T-helper 2 cell treated with Interferon-gamma antibody and Interleukin-4, amounts not matched to agents 5 μg/mL and 100 μg/mL, for 36 hours (primary cell): ENCODE results near the gene PEAK1.

Experiments
- DNase-seq: peaks from one replicate; pipeline ENCODE4 v3.0.0; 2021; ENCODE audit warnings: low spot score
- H3K27ac Mint-ChIP-seq: one replicate; pipeline ENCODE4 v1.8.0; 2021; ENCODE audit warnings: mild to moderate bottlenecking, mixed read lengths
- H3K27me3 Mint-ChIP-seq: one replicate; pipeline ENCODE4 v1.8.0; 2021; ENCODE audit warnings: low read depth, mixed read lengths
- H3K36me3 Mint-ChIP-seq: one replicate; pipeline ENCODE4 v1.8.0; 2021; ENCODE audit warnings: low read depth, mixed read lengths
- H3K4me1 Mint-ChIP-seq: one replicate; pipeline ENCODE4 v1.8.0; 2021; ENCODE audit warnings: low read depth, mixed read lengths
- H3K4me3 Mint-ChIP-seq: one replicate; pipeline ENCODE4 v1.8.0; 2022; ENCODE audit warnings: mild to moderate bottlenecking, moderate library complexity, mixed read lengths
- H3K9me3 Mint-ChIP-seq: one replicate; pipeline ENCODE4 v1.8.0; 2021; ENCODE audit warnings: mixed read lengths

Gene PEAK1

GRCh38 chr15:77440378-77440999 is 20.6 kb upstream of the PEAK1 start:
- Mint-ChIP-seq H3K27me3 (no peaks in the 10 kb centered on the region), H3K9me3 (no peaks in the 10 kb centered on the region), H3K4me1 (peaks cover 11% of the 10 kb centered on the region), H3K36me3 (peaks cover 2% of the 10 kb centered on the region), H3K4me3 (no peak overlapping the region), H3K27ac (no peak overlapping the region)
- no peak for DNase-seq

DNA sequence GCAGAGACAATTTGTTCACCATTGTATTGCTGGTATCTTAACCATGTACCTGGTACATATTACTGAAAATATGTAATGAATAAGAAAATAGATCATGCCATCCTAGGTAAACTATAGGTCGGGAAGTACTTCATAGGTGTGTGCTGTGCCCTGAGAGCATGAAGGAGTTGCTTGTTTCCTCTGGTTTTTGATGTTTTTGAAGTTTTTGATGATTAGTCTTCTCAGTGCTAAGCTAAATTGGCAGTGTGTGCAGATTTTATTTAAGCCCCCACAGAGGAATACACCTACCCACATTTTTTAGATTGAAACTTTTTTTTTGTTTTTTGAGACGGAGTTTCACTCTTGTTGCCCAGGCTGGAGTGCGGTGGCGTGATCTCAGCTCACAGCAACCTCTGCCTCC is 17.4 kb upstream of the PEAK1 start:
- H3K27me3 Mint-ChIP-seq, result no peaks in the 10 kb centered on the region
- peaks cover 2% of the 10 kb centered on the region for H3K36me3 Mint-ChIP-seq
- H3K27ac Mint-ChIP-seq, result no peak overlapping the region
- H3K4me3 Mint-ChIP-seq, result no peak overlapping the region
- DNase-seq, result no peak
- peaks cover 7% of the 10 kb centered on the region for H3K4me1 Mint-ChIP-seq
- H3K9me3 Mint-ChIP-seq, result no peaks in the 10 kb centered on the region

GRCh38 chr15:77436822-77437221 is 16.9 kb upstream of the PEAK1 start:
- DNase-seq, result no peak
- Mint-ChIP-seq H3K27me3 (no peaks in the 10 kb centered on the region), H3K4me1 (peaks cover 7% of the 10 kb centered on the region), H3K27ac (no peak overlapping the region), H3K9me3 (no peaks in the 10 kb centered on the region), H3K36me3 (peaks cover 2% of the 10 kb centered on the region), H3K4me3 (no peak overlapping the region)

DNA sequence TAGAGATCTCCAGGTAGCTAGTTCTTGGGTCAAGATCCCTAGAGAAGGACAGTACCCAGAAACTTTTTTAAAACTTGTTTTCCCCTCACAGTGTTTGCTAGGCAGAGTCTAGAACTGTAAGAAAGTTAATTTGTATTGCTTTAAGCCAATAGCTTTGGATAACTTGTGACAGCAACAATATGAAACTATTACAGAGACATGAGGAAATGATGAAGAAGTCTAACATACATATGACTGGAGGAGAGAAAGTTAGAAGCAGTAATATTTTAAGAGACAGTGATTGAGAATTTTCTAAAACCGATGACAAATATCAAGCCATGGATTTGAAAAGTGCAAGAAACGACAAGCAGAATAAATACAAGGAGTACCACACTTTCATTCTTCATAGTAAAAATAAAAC is 10.7 kb upstream of the PEAK1 start:
- Mint-ChIP-seq H3K9me3 (no peaks in the 10 kb centered on the region), H3K27me3 (no peaks in the 10 kb centered on the region), H3K27ac (no peak overlapping the region), H3K36me3 (peaks cover 4% of the 10 kb centered on the region), H3K4me3 (no peak overlapping the region), H3K4me1 (peaks cover 36% of the 10 kb centered on the region)
- no peak for DNase-seq

DNA sequence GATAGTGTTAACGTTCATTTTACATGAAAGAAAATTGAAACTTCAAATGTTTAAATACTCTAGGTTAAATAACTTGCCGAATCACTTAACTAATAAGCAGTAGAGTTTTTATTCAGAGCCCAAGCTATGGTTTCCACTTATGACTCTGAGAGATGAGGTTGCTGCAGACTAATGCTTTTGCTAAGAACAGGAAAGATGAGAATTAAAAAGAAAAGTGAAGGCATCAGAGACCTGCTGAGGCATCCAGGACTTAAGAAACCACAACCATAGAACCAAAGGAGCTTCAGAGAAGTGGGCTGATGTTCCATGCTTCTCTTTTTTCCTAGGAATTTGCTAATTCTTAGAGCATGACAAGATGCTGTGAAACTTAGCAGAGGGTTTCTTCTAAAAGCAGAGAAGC is 10.3 kb upstream of the PEAK1 start:
- Mint-ChIP-seq H3K27me3 (no peaks in the 10 kb centered on the region), H3K9me3 (no peaks in the 10 kb centered on the region), H3K36me3 (peaks cover 4% of the 10 kb centered on the region), H3K4me3 (no peak overlapping the region), H3K4me1 (peaks cover 40% of the 10 kb centered on the region), H3K27ac (no peak overlapping the region)
- DNase-seq, result no peak

DNA sequence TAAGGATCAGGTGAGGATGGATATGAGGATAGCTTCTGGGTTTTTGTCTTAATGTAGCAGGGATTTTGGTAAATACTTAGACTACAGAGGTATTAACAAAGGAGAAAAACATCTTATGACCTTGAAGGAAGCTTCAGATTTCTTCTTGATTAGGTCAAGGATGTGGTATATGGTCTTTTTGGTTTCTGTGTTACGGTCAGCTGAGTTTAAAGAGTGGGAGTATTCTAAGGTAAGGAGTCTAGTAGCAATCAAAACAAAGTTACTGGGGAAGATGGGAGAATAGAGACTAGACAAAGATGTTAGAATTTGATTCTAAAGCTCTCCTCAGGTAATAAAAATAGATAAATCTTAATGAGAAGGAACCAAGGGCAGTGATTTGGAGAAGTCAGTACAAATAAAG is 7.0 kb upstream of the PEAK1 start:
- no peaks in the 10 kb centered on the region for H3K27me3 Mint-ChIP-seq
- no peak for DNase-seq
- H3K27ac Mint-ChIP-seq, result no peak overlapping the region
- H3K4me1 Mint-ChIP-seq, result peaks cover 54% of the 10 kb centered on the region
- peak overlapping the region; percentile 15 for H3K4me3 Mint-ChIP-seq
- H3K36me3 Mint-ChIP-seq, result peaks cover 7% of the 10 kb centered on the region
- no peaks in the 10 kb centered on the region for H3K9me3 Mint-ChIP-seq

- Mint-ChIP-seq H3K27me3 (no peaks in the 10 kb centered on the region), H3K9me3 (no peaks in the 10 kb centered on the region), H3K36me3 (peaks cover 7% of the 10 kb centered on the region), H3K27ac (no peak overlapping the region), H3K4me3 (peak overlapping the region; percentile 15), H3K4me1 (peaks cover 57% of the 10 kb centered on the region)
- DNase-seq, result no peak
These were observed 6.5 kb upstream of the PEAK1 start for GRCh38 chr15:77426377-77426776.

- Mint-ChIP-seq H3K27me3 (no peaks in the 10 kb centered on the region), H3K4me3 (no peak overlapping the region), H3K9me3 (no peaks in the 10 kb centered on the region), H3K4me1 (peaks cover 51% of the 10 kb centered on the region), H3K27ac (peak overlapping the region; percentile 6), H3K36me3 (peaks cover 4% of the 10 kb centered on the region)
- DNase-seq, result no peak
These were observed 5.2 kb upstream of the PEAK1 start for GRCh38 chr15:77425104-77425503.

DNA sequence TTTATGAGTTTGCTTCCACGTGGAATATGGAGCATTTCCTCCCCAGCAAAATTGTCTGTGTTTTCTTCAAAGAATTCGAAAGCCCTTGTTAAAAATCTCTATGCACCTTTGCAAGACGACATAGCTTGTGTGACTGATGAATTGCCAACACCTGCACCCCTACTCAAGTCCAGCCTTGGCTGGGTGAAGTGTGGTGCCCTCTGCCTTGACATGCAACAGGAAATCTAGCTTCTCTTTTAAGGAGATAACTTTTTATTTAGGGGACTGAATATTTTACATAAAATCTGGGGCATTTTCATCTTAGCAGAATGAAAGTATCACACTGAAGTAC is 1.4 kb upstream of the PEAK1 start:
- Mint-ChIP-seq H3K27ac (peak overlapping the region; percentile 96), H3K4me3 (peak overlapping the region; percentile 93), H3K27me3 (peaks cover 4% of the 10 kb centered on the region), H3K9me3 (no peaks in the 10 kb centered on the region), H3K36me3 (peaks cover 8% of the 10 kb centered on the region), H3K4me1 (peaks cover 47% of the 10 kb centered on the region)
- no peak for DNase-seq

GRCh38 chr15:77420610-77421369 is 886 bp upstream of the PEAK1 start, which contains the start of gene HMG20A:
Gene HMG20A (plus strand): TSS chr15:77420888. CDS start chr15:77458408, 37,520 bp downstream.
- H3K4me1 Mint-ChIP-seq, result peaks cover 43% of the 10 kb centered on the region
- peak within 1 kb of the TSS; percentile 96 for H3K27ac Mint-ChIP-seq
- peak within 1 kb of the TSS; percentile 93 for H3K4me3 Mint-ChIP-seq
- no peaks in the 10 kb centered on the region for H3K9me3 Mint-ChIP-seq
- peaks cover 4% of the 10 kb centered on the region for H3K27me3 Mint-ChIP-seq
- peak; percentile 49 for DNase-seq
- H3K36me3 Mint-ChIP-seq, result peaks cover 8% of the 10 kb centered on the region

DNA sequence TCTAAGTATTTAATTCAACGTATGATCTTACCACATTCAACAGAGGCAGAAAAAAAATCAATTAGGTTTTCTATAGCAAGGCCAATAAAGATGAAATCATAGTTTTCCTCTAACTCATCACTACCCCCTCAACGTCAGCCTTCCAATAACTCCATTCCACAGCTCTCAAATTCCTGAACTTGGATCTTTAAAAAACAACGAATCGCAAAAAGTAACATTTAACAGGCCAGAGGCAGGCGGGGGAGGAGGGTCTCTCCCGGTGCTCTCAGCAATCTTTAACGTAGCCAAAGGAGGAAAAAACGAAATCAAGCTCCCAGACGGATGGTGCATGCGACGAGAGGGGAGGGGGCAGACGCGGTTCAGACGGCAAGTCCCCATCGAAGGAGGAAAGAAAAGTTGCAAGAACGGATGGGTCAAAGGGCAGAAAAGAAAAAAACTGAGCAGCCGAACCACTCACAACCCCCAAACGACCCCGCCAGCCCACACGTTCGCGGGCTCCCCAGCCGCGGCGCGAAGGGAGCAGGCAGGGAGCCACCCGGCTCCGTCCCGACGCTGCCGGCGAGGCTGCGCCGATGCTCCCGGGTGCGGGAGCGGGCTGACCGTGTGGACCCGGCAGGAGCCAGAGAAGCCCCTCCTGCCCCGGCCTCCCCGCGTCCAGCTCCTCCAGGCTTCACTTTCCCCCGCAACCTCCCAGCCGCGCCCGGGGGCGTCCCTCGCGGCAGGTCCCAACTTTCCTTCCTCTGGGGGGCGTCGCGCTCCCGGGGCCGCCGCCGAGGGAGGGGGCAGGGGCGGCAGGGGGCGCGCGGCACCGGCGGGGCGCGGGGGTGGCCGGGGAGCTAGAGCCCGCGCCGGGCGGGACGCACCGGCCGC is 703 bp downstream of the PEAK1 start:
- H3K27me3 Mint-ChIP-seq, result peaks cover 4% of the 10 kb centered on the region
- H3K36me3 Mint-ChIP-seq, result peaks cover 5% of the 10 kb centered on the region
- H3K9me3 Mint-ChIP-seq, result no peaks in the 10 kb centered on the region
- DNase-seq, result peak; percentile 30
- peak overlapping the region; percentile 92 for H3K4me3 Mint-ChIP-seq
- peaks cover 32% of the 10 kb centered on the region for H3K4me1 Mint-ChIP-seq
- H3K27ac Mint-ChIP-seq, result peak overlapping the region; percentile 87

DNA sequence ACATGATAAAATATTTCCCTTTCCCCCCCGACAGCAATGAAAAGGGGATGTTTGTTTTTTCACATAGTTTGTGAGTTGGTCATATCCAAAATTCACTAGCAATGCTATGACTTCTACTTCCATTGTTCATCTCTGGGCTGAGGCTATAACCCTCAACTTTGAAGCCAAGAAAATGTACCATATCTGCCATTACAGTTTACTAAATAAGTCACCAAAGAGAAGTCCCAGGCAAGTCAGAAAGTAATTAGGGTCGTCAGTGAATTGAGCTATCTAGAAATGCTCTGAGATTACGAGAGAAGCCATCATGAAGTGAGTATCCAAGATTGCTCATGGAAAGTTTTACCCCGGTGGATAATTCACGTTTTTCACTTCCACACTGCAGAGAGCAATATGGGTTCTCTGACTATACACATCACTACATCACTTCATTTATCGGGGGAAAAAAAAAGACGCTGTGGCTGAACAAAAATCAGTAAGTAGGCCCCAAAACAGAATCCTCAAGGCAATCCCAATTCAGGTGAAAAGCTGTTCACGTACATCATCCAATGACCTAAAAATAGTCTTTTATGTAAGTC is 1.4 kb downstream of the PEAK1 start:
- H3K36me3 Mint-ChIP-seq, result peaks cover 5% of the 10 kb centered on the region
- peaks cover 4% of the 10 kb centered on the region for H3K27me3 Mint-ChIP-seq
- no peaks in the 10 kb centered on the region for H3K9me3 Mint-ChIP-seq
- H3K27ac Mint-ChIP-seq, result peak overlapping the region; percentile 87
- H3K4me3 Mint-ChIP-seq, result peak overlapping the region; percentile 92
- DNase-seq, result no peak
- peaks cover 27% of the 10 kb centered on the region for H3K4me1 Mint-ChIP-seq

DNA sequence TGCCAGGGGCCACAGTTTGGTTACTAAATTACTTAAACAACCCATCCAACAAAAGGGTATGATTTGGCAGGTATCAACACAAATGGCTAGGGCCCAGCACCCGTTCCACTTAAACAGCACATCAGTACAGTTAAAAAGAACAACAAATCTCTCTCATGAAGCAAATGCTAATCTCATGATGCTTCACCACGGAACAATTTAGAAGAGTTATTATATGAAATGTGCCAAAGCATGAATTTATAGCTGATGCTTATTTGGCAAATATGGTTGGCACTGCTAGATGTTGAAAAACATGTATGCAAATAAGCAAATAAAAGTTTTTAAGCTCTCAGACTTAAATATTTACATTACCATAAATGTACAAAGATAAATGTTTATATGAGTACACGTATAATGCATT is 2.3 kb downstream of the PEAK1 start:
- no peak overlapping the region for H3K27ac Mint-ChIP-seq
- H3K4me1 Mint-ChIP-seq, result peaks cover 27% of the 10 kb centered on the region

GRCh38 chr15:77416954-77417353 is 3.0 kb downstream of the PEAK1 start:
- Mint-ChIP-seq H3K9me3 (no peaks in the 10 kb centered on the region), H3K4me3 (no peak overlapping the region), H3K36me3 (peaks cover 5% of the 10 kb centered on the region), H3K27me3 (peaks cover 4% of the 10 kb centered on the region), H3K4me1 (peaks cover 32% of the 10 kb centered on the region), H3K27ac (no peak overlapping the region)
- no peak for DNase-seq

More for the DNA sequence above, 2.3 kb downstream of the PEAK1 start:
- H3K4me3 Mint-ChIP-seq, result peak overlapping the region; percentile 5
- H3K36me3 Mint-ChIP-seq, result peaks cover 5% of the 10 kb centered on the region
- no peak for DNase-seq
- H3K27me3 Mint-ChIP-seq, result peaks cover 4% of the 10 kb centered on the region
- H3K9me3 Mint-ChIP-seq, result no peaks in the 10 kb centered on the region
